Astrocyte of the hippocampus (primary cell): ENCODE data around the gene GRIN3A.

ENCODE experiments used
- DNase-seq: peaks from one replicate; pipeline ENCODE4 v3.0.0; 2011; ENCODE audit warnings: low read depth, low spot score

GRIN3A gene

DNA sequence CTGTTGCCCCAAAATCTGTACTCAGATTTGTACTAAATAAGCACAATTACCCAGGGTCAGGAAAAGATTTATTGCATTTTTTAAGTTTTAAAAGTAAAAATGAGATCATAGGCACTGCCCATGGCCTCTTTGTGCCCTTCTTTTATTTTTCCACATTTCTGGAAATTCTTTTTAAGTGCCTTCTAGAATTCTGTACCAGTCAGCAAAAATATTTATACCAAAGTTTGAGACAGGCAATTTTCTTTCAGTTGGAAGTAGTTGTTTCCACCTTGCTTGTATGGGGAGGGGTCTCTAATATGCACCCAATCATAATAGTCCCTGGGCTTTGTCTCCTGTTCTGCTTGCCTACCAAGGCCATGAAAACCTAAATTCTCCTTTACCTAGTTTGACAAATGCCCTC, 210.4 kb downstream of the GRIN3A start:
- no peak for DNase-seq

DNA sequence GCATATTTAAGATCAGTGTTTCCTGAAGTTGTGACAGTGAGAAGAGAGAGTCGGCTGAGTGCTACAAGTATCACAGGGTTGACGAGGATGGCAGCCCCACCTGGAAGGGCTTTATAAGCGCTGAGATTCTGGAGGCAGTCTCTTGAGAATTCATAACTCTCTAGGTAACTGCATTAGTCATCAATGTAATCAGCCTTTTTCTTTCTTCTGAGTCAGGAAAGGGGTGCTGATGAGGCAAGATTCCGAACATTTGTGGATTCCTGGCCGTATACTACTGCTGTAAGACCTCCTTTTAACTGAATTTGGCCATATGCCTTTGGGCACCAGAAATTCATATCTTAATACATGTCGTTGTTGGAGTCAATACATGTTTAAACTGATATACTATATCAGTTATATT, 211.4 kb downstream of the GRIN3A start:
- peak; percentile 16 for DNase-seq

DNA sequence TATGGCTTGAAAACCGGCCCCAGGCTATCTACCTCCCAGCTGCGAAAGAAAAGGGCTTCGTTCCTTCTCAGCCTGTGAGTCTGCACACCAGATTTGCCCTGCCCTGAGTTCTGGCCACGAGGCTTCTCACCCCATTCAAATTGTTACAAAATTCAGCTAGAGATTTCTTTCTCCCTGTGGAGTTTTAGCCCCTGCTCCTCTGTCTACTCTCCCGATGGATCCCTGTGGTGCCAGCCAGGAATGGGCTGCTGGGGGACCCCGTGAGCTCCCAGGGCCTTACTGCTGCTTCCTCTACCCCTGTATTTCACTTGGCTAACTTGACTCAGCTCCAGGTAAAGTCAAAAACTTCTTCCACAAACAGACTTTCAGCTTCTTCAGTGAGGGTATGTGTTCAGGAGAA, 214.1 kb downstream of the GRIN3A start:
- no peak for DNase-seq
